Activated naive CD4-positive, alpha-beta T cell treated with Interleukin-2 at 50 U/mL for 16 hours (primary cell): ENCODE results near the gene ODAD3.
"Not testable (repeated sequence)": the region's sequence is repeated elsewhere in the genome, so short reads cannot be mapped to it uniquely, and the experiment has no call there.

ENCODE experiments used
- DNase-seq: peaks from one replicate; pipeline ENCODE4 v3.0.0-alpha.2; 2020

Gene ODAD3

GRCh38 chr19:11458912-11459311 is 24.0 kb upstream of the ODAD3 start:
- DNase-seq, result not testable (repeated sequence)

DNA sequence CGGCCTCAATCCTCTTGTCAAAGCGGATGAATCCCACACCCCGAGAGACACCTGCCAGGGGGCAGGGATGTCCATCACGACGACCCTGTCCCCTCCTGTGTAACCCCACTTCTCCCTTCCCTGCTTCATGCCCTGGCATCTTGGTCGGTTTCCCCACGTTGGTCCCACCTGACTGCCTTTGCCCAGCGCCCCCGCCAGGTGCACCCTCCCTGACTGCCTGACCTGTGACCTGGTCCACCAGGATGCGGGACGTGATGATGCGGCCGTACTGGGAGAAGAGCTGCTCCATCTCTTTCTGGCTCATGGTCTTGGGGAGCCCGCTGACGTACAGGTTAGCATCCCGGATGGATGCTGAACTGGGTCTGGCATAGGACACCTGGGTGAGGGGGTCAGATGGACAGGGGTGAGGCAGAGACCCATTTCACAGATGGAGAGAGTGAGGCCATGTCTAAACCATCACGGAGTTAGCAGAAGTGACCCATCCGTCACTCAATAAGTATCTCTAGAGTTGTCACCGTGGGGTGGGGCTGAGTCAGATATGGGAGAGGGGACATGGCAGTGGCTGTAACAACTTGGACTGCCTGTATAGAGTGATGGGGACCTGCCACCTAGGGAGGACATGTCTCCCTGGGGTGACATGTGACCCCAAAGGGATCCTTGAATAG is 23.4 kb upstream of the ODAD3 start:
- DNase-seq, result no peak

- DNase-seq, result no peak
Measured at GRCh38 chr19:11457831-11458230, 22.9 kb upstream of the ODAD3 start.

- DNase-seq, result no peak
Measured at GRCh38 chr19:11457115-11457514, 22.2 kb upstream of the ODAD3 start.

GRCh38 chr19:11456659-11457058 is 21.7 kb upstream of the ODAD3 start:
- no peak for DNase-seq

- DNase-seq, result not testable (repeated sequence)
Measured at GRCh38 chr19:11455233-11455554, 20.3 kb upstream of the ODAD3 start.

DNA sequence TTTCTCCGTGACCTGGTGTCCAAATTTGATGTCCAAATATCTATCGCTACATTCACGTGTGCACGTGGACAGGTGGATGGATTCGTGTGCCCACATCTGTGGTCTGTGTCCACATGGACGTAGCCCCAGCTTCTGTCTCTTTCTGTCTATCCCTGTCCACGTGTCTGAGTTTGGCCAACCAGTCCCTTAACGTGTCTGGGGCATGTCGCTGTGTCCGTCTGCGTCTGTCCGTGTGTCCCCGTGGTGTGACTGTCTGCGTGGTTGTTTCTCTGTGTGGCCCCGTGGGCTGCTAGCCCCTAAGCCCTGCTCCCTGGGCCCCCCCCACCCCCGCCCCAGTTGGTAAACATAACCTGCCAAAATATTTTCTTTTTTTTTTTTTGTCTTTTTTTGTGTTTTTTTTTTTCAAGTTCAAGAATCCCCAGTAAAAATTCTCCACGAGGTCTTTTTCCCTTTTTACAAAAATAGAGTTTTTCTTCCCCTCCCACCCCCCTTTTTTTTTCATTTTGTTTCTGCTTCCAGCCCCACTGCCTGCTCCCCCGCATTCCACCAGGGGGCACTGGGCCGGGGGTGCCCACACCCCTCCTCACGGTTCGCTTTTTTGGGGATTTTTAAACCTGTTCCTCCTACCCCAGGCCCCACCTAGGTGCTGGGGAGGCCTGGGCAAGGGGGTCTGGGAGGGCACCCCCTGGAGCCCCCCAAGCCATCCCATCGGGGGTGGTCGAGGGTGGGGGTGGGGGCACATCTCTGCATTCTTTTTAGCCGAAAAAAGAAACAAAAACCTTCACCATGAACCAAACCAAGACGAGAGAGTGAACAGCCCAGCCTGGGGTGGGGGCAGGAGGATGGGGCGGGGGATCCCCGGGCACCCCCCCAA is 18.8 kb upstream of the ODAD3 start:
- peak; percentile 19 for DNase-seq

GRCh38 chr19:11452620-11453310 is 17.8 kb upstream of the ODAD3 start:
- no peak for DNase-seq

DNA sequence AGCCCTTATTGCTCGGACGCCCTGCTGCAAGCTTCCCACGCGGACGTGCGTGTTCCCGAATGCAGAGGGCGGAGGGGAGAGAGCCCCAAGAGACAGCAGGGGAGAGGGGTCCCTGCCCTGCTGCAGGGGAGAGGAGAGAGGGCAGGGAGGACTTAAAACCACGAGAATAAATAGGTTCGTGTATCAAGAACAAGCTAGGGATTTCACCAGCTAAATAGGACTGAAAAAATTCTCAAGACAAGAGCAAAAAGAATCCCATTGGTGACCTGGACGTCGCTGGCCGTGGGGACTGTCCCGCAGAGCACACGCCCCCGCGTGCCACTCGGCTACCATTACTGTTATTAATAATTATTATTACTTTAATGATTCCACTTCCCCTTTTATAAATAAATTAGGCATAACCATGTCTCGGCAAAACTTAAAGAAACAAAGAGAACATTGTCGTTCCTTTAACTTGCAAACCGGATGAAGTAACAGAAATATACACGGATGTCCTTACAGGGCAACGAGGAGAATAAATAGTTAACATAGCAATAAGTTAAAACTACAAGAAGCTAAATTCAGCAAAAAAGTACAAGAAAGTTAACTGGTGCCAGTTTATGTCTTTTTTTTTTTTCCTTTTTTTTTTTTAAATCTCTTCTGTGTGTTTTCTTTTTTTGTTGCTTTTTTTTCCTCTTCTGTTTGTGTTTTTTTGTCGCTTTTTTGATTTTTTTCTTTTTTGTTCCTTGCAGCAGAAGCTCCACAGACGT is 17.1 kb upstream of the ODAD3 start:
- DNase-seq, result no peak

- no peak for DNase-seq
Measured at GRCh38 chr19:11451327-11451870, 16.5 kb upstream of the ODAD3 start.

DNA sequence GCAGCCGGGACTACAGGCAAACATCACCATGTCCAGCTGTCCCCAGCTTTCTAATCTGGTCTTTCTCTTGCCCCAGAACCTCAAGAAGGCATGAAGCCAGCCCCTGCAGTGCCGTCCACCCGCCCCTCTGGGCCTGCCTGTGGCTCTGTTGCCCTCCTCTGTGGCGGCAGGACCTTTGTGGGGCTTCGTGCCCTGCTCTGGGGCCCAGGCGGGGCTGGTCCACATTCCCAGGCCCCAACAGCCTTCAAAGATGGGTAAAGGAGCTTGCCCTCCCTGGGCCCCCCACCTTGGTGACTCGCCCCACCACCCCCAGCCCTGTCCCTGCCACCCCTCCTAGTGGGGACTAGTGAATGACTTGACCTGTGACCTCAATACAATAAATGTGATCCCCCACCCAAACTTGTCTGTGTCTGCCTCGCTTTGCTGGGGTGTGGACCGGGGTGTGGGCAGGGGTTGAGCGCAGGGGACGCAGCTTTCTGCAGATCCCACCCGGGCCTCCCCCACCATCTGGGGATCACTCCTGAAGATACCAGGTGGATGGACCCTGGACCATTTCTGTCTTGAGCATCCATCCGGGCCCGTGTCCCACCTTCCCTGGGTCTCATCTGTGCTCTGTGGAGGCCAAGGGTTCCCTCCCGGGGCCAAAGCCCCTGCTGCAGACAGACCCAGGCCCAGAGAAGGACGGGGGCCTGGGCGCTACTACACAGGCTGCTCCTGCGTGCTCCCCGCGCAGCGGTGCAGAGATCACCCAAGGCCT is 15.8 kb upstream of the ODAD3 start:
- DNase-seq, result no peak

- no peak for DNase-seq
Measured at GRCh38 chr19:11448923-11449554, 14.1 kb upstream of the ODAD3 start.

DNA sequence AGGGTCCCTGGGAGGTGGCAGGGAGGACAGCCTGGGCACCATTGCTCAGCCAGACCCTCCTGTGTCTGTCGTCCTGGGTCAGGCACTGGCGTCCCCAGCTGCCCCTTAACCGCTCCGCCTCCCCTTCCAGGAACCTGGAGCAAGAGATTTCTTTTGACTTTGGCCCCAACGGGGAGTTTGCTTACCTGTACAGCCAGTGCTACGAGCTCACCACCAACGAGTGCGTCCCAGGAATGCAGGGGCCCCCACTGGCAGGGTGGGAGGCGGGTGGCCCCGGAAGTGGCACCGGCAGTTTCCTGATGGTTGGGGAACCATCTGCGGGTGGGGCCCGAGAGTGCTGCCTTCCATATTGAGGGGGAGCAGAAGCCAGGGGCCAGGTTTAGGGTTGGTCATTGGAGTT is 13.5 kb upstream of the ODAD3 start:
- DNase-seq, result no peak

GRCh38 chr19:11447347-11448262 is 12.7 kb upstream of the ODAD3 start:
- DNase-seq, result no peak

GRCh38 chr19:11446652-11447301 is 11.9 kb upstream of the ODAD3 start:
- peak; percentile 41 for DNase-seq

GRCh38 chr19:11446271-11446651 is 11.3 kb upstream of the ODAD3 start:
- DNase-seq, result no peak

- no peak for DNase-seq
Measured at GRCh38 chr19:11445141-11445540, 10.2 kb upstream of the ODAD3 start.

GRCh38 chr19:11444059-11444458 is 9.1 kb upstream of the ODAD3 start:
- no peak for DNase-seq

DNA sequence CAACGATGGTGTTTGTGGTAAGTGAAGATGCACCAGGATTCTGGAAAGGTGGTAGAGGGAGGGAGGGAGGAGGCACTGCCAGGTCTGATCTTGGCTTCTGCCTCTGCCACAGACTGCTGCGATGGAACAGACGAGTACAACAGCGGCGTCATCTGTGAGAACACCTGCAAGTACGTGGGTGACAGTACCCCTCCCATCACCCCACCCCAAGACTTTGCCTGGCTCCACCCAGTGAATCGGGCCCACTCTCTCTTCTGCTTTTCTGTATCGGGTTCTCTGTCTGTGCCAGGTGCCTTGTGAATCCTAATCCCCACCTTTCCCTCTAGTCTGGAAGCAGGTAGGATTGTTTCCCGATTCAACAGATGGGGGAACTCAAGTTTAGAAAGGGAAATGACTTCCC is 3.0 kb upstream of the ODAD3 start:
- no peak for DNase-seq

- DNase-seq, result peak; percentile 15
Measured at GRCh38 chr19:11435833-11436313, 952 bp upstream of the ODAD3 start.
